ENCODE measurements around the gene GPRC5C. TPM values are rescaled to one million over a fixed set of nuclear protein-coding genes. Genes with fewer than 3 reads are reported as not detected.

GPRC5C gene
- total and polyA plus RNA-seq, 2 of the 13 experiments (the other 11 are each of a cell fraction or from before 2014, with no cell fraction given): 85.6 to 300 TPM

GRCh38 chr17:74427048-74427762 is 4.7 kb upstream of the GPRC5C start (continued):
- TF ChIP-seq NFAT5 (CRISPR knock-in tag; IDR thresholded peaks at IDR 0.05) (peak; percentile 86), ZNF644 (CRISPR knock-in tag; IDR thresholded peaks at IDR 0.05; ENCODE audit: low read depth) (peak; percentile 61), ZFP62 (CRISPR knock-in tag; IDR thresholded peaks at IDR 0.05) (no peak), ZNF318 (CRISPR knock-in tag; IDR thresholded peaks at IDR 0.05) (0 out of 2 replicates have a peak, but pooled peaks have one; percentile 5), REPIN1 (CRISPR knock-in tag; IDR thresholded peaks at IDR 0.05; ENCODE audit: borderline replicate concordance, low read depth) (peak; percentile 86; the same call in 1 of the 2 replicates), PATZ1 (CRISPR knock-in tag; IDR thresholded peaks at IDR 0.05) (peak; percentile 83), ZNF567 (CRISPR knock-in tag; IDR thresholded peaks at IDR 0.05; ENCODE audit: borderline replicate concordance) (0 out of 2 replicates have a peak, but pooled peaks have one; percentile 41), PRDM15 (CRISPR knock-in tag; IDR thresholded peaks at IDR 0.05) (no peak)

All from HepG2 (cell line).